HG02885 (cell line): ENCODE data around the gene KRTAP10-3.
"Not testable (repeated sequence)": the region's sequence is repeated elsewhere in the genome, so short reads cannot be mapped to it uniquely, and the experiment has no call there.

Experiments used
- ATAC-seq: cut with Tn5 transposase; IDR thresholded peaks from one replicate; pipeline ENCODE4 v1.9.1; 2021; ENCODE audit warnings: mild to moderate bottlenecking; ENCODE audit not compliant: unreplicated experiment, poor library complexity

Gene KRTAP10-3, protein sequence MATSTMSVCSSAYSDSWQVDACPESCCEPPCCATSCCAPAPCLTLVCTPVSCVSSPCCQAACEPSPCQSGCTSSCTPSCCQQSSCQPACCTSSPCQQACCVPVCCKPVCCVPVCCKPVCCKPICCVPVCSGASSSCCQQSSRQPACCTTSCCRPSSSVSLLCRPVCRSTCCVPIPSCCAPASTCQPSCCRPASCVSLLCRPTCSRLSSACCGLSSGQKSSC

DNA sequence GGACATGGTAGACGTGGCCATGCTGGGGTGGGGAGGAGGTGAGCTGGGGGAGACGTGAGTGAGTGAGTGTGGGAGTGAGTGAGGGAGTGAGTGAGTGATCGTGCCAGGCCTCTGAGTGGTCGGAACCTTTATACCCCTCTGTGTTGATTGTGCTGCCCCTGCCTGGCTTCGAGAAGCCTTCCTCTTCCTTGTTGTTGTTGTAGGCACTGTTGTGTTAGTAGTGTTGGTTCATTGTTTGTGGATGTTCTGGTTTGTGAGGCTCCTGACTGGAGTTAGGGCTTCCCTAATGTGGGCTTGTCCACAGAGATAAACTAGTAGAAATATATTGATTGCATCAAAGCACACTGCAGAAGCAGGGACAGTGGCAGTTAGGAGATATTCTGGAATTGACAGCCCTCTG lies at the start of gene KRTAP10-3:
KRTAP10-3 (minus strand) TSS at position 101 of the 400 bp plus-strand sequence; CDS start at position 21, 80 bp downstream.
- no peak for ATAC-seq

DNA sequence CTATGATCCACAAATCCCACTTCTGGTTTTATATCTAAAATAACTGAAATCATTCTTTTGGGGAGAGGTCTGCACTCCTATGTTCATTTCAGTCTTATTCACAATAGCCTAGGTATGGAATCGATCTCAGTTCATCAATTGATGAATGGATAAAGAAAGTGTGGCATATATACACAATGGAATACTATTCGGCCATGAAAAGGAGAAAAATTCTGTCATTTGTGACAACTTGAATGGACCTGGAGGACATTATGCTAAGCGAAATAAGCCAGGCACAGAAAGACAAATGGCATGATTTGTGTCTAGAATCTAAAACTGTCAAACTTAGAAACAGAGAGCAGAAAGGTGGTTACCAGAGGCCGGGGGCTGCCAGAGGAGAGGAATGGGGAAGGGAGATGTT lies 47.9 kb upstream of the KRTAP10-3 start:
- no peak for ATAC-seq

DNA sequence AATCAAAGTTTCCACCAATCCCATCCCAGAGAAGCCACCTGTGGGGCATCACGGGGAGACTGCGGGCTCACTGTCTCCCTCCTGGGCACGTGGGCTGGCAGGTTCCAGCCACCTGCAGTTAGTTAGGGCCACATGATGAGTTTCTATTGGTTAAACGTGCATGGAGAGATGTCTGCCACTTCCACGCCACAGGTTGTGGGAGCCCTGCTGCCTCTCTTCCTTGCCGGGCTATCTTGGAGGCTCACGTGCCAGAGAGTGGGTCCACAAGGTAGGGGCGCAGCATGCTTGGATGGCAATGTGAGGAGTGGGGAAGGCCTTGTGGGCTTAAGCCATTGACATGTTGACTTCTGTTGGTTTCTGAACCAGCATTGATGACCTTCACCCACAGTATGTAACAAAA lies 45.3 kb upstream of the KRTAP10-3 start:
- no peak for ATAC-seq

DNA sequence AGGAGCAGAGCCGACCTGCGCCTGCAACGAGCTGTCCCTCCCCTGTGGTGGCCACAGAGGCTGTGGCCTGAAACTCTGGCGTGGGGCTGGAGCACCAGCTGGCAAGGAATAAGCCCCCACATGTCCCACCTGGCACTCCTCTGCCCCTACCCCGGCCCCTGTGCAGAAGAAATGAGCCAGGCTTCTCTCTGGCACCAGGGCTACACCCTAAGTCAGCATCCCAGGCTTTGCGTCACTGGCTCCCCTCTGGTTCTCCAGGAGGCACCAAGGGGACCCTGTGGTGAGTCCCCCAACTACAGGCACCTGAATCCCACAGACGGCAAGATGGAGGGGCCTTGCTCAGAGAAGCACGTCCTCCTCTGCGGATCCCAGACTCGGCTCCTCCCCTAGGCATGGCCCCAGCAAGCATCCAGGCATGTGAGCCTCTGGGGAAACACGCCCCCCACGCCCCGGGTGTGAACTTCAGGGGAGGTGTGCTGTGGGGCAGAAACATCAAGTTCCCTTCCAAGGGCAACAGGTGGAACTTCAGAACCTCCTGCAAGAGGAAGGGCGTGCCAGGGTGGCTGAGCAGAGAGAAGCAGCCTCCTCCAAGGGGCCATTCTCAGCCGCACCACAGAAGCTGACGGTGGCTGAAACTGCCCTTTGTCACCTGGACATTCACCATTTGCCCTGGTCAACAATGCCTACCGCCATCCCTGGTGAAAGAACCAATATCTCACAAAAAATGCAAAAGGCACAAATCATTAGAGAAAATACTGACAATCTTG lies 44.7 kb upstream of the KRTAP10-3 start:
- ATAC-seq, result no peak

GRCh38 chr21:44602463-44602850 lies 43.9 kb upstream of the KRTAP10-3 start:
- no peak for ATAC-seq

GRCh38 chr21:44601596-44602462 lies 43.2 kb upstream of the KRTAP10-3 start:
- no peak for ATAC-seq

DNA sequence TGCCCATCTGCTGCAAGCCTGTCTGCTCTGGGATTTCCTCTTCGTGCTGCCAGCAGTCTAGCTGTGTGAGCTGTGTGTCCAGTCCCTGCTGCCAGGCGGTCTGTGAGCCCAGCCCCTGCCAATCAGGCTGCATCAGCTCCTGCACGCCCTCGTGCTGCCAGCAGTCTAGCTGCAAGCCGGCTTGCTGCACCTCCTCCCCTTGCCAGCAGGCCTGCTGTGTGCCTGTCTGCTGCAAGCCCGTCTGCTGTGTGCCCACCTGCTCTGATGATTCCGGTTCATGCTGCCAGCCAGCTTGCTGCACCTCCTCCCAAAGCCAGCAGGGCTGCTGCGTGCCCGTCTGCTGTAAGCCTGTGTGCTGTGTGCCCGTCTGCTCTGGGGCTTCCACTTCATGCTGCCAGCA lies 42.5 kb upstream of the KRTAP10-3 start:
- not testable (repeated sequence) for ATAC-seq

DNA sequence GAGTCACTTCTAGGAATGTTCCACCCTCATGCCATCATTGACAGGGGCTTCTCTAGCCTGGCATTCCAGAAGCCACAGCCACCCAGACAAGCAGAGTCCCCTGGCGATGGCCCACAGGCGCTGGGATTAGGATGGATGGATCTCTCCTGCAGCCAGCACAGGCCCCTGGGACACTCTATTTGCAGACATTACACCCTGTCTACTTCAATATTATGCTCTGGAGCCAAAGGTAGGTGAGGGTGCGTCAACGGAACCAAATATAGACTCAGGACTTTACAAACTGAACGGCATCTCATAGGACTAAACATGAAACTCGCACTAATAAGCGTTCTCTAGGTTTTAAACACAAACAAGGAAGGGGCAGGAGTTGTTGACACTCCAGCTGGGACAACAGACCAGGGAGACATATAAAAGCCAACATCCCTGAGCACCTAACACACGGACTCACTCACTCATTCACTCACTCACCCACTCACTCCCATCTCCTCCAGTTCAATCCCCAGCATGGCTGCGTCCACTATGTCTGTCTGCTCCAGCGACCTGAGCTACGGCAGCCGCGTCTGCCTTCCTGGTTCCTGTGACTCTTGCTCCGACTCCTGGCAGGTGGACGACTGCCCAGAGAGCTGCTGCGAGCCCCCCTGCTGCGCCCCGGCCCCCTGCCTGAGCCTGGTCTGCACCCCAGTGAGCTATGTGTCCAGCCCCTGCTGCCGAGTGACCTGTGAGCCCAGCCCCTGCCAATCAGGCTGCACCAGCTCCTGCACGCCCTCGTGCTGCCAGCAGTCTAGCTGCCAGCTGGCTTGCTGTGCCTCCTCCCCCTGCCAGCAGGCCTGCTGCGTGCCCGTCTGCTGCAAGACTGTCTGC lies 41.8 kb upstream of the KRTAP10-3 start, which contains the start of gene KRTAP10-7:
KRTAP10-7 (plus strand) TSS at position 480 of the 861 bp plus-strand sequence; CDS start at position 505, 25 bp downstream.
- ATAC-seq, result not testable (repeated sequence)

DNA sequence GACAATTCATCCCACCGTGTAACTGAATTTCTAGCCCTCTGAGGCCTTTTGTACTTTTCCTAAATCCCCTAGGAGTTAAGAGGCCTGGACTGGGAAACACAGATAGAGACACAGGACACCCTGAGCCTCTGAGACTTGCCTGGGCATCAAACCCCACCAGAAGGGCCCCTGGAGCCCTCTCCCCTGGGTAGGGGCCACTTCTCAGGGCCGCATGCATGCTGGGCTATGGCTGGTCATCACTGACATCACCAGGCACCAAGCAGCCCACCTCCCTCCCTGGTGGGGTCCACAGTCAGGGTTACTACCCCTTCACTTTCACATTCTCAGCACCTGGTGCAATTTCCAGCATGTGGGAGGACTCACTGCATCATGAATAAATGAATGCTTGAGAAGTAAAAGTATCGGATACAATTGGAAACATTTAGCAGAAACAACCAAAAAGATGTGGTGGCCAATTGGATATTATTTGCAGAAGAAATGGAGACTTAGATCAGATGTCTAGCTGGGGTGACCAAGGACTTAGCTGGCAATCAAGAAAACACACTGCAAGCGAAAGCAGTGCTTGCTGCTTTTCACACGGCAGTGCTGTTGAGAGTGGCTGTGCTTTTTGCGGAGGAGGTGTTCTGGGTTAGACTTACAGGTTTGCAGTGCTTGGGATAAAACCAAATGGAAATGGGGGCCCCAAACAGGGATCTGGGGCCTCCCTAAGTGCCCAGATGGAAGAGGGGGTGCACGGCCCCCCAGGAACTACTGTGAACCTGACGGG lies 40.9 kb upstream of the KRTAP10-3 start:
- no peak for ATAC-seq

DNA sequence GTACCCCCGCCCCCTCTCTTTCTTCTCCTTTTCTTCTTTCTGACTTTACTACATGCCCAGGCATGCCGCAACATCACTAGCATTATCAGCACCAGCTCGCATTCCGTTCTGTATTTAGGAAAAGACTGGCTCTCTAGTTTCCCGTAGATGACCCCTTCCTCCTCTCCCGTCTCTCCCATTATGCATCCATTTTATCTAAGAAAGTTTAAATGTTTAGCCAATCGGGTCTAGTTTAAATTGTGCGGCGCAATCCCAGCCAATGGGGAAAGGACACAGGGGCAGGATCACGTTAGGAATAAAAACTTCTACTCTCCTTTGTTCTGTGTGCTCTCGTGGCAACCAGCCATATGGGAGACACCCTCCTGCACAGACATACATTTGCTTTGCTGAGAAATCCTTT lies 39.5 kb upstream of the KRTAP10-3 start:
- no peak for ATAC-seq

DNA sequence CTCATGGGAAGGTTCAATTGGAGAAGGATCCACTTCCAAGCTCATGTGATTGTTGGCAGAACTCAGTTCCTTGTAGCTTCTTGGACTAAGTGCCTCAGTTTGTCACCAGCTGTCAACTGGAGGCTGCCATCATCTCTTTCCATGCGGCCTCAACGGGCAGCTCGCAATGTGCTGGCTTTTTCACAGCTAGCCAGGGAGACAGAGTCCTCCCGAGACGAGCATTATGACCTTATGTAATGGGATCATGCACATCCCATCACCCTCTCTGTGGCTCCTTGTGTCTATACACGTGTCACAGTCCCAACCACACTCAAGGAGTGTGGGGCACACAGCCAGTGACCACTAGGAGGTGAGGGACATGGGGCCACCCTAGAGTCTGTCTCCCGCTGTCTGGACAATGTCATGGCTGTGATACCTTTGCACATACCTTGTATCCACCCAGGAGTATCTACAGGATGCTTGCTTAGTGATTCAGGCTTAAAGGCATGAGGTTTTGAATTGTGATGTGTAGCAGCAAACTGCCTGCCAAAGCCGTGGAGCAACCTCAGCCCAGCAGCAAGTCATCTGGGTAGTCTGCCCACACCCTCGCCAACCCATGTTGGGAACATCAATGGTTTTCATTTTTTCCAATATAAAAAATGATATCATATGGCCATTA lies 37.6 kb upstream of the KRTAP10-3 start:
- no peak for ATAC-seq

DNA sequence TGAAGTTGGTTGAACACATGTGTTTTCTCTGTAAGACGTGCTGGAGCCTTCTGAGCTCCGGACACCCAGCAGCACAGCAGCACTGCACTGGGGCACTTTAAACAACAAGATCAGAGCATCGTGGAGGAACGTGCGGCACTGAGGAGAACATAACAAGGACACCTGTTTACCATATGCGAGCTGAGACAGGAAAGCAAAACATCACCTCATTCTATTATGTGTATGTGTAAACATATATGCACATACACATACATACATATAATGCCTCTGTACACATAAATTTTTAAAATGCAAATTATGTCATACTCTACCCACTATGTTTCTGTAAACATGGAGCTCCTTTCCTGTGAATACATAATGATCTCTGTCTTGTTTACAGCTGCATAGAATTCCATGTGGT lies 36.9 kb upstream of the KRTAP10-3 start:
- ATAC-seq, result no peak

GRCh38 chr21:44594406-44594916 lies 35.9 kb upstream of the KRTAP10-3 start:
- no peak for ATAC-seq

DNA sequence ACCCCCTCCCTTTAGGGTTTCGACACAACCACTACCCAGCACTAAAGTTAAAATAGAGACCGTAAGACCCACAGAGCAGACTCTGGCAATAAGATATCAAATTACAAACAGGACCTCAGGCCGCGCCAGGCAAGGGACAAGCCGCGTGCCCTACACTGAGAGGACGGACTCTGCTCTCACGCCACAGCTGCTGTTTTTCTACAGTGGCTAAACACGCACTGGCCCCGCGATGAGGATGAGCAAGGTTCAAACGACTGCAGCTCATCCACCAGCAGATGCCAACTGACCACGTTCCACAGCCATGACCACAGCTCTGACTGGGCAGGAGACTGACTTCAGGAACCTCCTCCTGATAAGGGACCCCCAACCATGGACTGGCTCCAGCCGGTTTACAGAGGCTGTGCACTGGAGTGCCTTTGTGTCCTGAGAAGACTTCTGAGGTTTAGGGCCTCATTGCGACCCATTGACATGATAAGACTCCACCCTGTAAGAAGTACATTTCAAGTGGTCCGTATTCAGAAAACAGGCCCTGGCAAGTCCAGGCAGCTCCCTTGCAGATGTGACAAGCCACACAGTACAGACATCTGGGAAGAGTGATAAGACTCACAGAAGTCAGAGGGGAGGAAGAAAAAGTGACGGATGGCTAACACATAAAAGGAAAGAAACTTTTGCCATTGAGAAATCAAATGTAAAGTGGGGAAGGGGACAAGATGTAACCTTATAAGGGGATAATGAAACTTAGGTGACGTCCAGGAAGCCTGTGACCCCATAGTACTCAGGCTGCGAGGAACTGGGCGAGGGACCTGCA lies 35.2 kb upstream of the KRTAP10-3 start:
- no peak for ATAC-seq

DNA sequence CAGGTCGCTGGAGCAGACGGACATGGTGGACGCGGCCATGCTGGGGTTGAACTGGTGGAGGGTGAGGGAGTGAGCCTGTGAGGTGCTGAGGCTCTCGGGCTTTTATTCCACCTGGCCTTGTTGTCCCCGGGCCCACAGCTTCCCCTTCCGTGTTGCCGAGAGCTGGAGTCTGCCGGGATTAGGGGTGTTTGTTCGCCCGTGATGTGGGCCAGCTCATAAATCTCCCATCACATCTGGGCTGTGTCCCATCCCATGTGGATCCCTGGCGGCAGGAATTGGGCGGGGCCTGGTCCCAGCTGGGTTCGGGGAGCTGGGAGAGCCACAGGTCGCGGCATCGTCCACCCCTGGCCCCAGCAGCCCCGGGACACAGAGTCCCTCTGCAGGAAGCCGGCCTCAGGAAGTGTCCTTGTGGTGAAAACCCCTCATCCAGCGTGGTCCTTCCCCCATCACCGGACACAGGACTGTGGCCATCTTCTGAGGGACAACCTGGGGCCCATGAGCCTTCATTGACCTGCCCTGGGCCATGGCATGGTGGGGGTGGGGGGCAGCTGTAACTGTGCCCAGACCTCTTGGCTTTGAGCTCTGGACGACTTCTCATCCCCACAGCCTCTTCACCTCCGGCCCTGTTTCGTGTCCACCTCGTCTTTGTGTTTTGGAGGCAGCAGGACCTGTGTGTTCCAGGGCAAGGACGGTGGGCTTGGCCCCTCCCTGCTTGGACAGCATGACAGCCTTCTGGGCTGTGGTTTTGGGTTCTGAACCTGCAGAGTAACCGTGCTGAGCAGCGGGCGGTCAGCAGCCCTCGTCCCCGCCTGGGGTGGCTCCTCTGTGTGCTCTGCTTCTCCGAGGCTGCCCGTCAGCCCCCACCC lies 34.1 kb upstream of the KRTAP10-3 start, which contains the start of gene KRTAP10-6:
KRTAP10-6 (minus strand) TSS at position 60 of the 866 bp plus-strand sequence; CDS start at position 39, 21 bp downstream.
- no peak for ATAC-seq

DNA sequence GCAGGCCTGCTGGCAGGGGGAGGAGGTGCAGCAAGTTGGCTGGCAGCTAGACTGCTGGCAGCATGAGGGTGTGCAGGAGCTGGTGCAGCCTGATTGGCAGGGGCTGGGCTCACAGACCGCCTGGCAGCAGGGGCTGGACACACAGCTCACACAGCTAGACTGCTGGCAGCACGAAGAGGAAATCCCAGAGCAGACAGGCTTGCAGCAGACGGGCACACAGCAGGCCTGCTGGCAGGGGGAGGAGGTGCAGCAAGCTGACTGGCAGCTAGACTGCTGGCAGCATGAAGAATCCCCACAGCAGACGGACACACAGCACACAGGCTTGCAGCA lies 33.2 kb upstream of the KRTAP10-3 start:
- not testable (repeated sequence) for ATAC-seq
